Erythroblast (primary cell): ENCODE results near the gene ST3GAL4.

ENCODE experiments used
- GATA1 ChIP-seq: IDR thresholded peaks from 2 replicates; pipeline ENCODE4 v1.6.1; 2011; ENCODE audit warnings: low read depth, mild to moderate bottlenecking, control low read depth, low read length, moderate library complexity
- POLR2A ChIP-seq: IDR thresholded peaks from 2 replicates; pipeline ENCODE4 v1.6.1; 2011; ENCODE audit warnings: mild to moderate bottlenecking, low read length

GRCh38 chr11:126328444-126328843 is 27.0 kb upstream of the ST3GAL4 start:
- TF ChIP-seq POLR2A (no peak), GATA1 (no peak)
